ENCODE results near the gene CHST14. TPM values are rescaled to one million over a fixed set of nuclear protein-coding genes. Genes with fewer than 3 reads are reported as not detected.

Gene CHST14
- polyA plus RNA-seq, 1 donor from 2014 or later: 0.71 TPM

DNA sequence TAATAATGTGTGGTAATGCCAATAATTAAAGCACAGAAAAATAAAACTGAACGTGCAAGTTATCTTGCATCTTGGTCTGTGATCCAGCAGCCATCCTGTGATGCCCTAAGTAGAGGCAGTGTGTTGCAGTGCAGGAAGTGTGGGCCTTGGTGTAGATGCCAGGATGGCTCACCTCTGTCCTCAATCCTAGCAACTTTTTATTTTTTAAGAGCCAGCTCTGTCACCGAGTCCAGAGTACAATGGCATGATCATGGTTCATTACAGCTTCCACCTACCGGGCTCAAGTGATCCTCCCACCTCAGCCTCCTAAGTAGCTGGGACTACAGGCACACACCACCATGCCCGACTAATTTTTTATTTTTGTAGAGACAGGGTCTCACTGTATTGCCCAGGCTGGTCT, 22.4 kb upstream of the CHST14 start:
- Histone ChIP-seq H3K27me3 (ENCODE audit: insufficient read depth, low read depth, low read length) (no peaks in the 10 kb centered on the region), H3K27ac (ENCODE audit: low read length) (no peak overlapping the region), H3K9me2 (ENCODE audit: insufficient read depth, low read length) (no peaks in the 10 kb centered on the region), H3K4me2 (ENCODE audit: low read length) (no peak overlapping the region), H3F3A (ENCODE audit: insufficient read depth, low read length, poor library complexity, severe bottlenecking) (no peaks in the 10 kb centered on the region), H4K20me1 (ENCODE audit: insufficient read depth) (peaks cover 8% of the 10 kb centered on the region), H3K9ac (ENCODE audit: low read length) (no peak overlapping the region), H3K36me3 (ENCODE audit: insufficient read depth, low read length) (no peaks in the 10 kb centered on the region), H2AFZ (ENCODE audit: low read depth, low read length) (no peak overlapping the region), H3K4me3 (ENCODE audit: low read length) (no peak overlapping the region), H3K9me3 (ENCODE audit: low read length) (no peaks in the 10 kb centered on the region), H3K79me2 (replicated peaks; ENCODE audit: insufficient read depth, low read length) (peaks cover 64% of the 10 kb centered on the region)
- no peak for TF ChIP-seq EZH2 (IDR thresholded peaks at IDR 0.05; ENCODE audit: borderline replicate concordance, insufficient read depth, low read length, poor library complexity, severe bottlenecking)
- TF ChIP-seq SMC3 (conservative IDR thresholded peaks at IDR 0.05; ENCODE audit: poor library complexity): no peak
- no peak for TF ChIP-seq REST (IDR thresholded peaks at IDR 0.05; ENCODE audit: borderline replicate concordance)
- TF ChIP-seq EP300 (conservative IDR thresholded peaks at IDR 0.05; ENCODE audit: poor library complexity, severe bottlenecking): no peak
- no peak for TF ChIP-seq POLR2AphosphoS5 (IDR thresholded peaks at IDR 0.05)
- TF ChIP-seq MXI1 (conservative IDR thresholded peaks at IDR 0.05; ENCODE audit: poor library complexity, severe bottlenecking): no peak
- TF ChIP-seq RAD21 (conservative IDR thresholded peaks at IDR 0.05): no peak
- TF ChIP-seq CTCF (IDR thresholded peaks at IDR 0.05; ENCODE audit: poor library complexity, severe bottlenecking): no peak
- TF ChIP-seq TAF1 (IDR thresholded peaks at IDR 0.05; ENCODE audit: low read depth): no peak

DNA sequence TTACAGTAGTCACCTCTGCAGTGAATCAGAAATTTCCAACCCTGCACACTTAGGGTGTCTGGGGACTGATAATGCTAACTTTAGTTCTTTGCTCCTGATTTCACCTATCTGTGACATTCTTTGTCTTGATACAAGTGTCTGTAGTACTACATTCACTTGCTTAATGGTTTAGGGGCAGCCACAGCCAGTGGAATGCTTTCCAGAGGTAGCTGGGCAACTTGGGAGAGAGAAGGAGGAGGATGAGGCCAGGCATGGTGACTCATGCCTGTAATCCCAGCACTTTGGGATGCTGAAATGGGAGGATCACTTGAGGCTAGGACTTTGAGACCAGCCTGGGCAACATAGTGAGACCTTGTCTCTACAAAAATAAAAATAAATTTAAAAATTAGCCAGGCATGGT, 21.5 kb upstream of the CHST14 start:
- Histone ChIP-seq H3K9me3 (ENCODE audit: low read length) (no peaks in the 10 kb centered on the region), H3K4me3 (ENCODE audit: low read length) (no peak overlapping the region), H3K9me2 (ENCODE audit: insufficient read depth, low read length) (no peaks in the 10 kb centered on the region), H4K20me1 (ENCODE audit: insufficient read depth) (peaks cover 5% of the 10 kb centered on the region), H2AFZ (ENCODE audit: low read depth, low read length) (no peak overlapping the region), H3K79me2 (replicated peaks; ENCODE audit: insufficient read depth, low read length) (peaks cover 55% of the 10 kb centered on the region), H3K27ac (ENCODE audit: low read length) (no peak overlapping the region), H3K4me2 (ENCODE audit: low read length) (no peak overlapping the region), H3K9ac (ENCODE audit: low read length) (no peak overlapping the region), H3K36me3 (ENCODE audit: insufficient read depth, low read length) (no peaks in the 10 kb centered on the region), H3F3A (ENCODE audit: insufficient read depth, low read length, poor library complexity, severe bottlenecking) (no peaks in the 10 kb centered on the region), H3K27me3 (ENCODE audit: insufficient read depth, low read depth, low read length) (no peaks in the 10 kb centered on the region)
- TF ChIP-seq MXI1 (conservative IDR thresholded peaks at IDR 0.05; ENCODE audit: poor library complexity, severe bottlenecking) (no peak), REST (IDR thresholded peaks at IDR 0.05; ENCODE audit: borderline replicate concordance) (no peak), TAF1 (IDR thresholded peaks at IDR 0.05; ENCODE audit: low read depth) (no peak), POLR2AphosphoS5 (IDR thresholded peaks at IDR 0.05) (no peak), CTCF (IDR thresholded peaks at IDR 0.05; ENCODE audit: poor library complexity, severe bottlenecking) (no peak), RAD21 (conservative IDR thresholded peaks at IDR 0.05) (no peak)

Measured in neural cell (in vitro differentiated cells).